HepG2 (cell line): ENCODE results near the gene CAMK2G. TPM values are rescaled to one million over a fixed set of nuclear protein-coding genes. Genes with fewer than 3 reads are reported as not detected.

ENCODE experiments used
- ATAC-seq: fragments of 200-7000 bp; cut with Tn5 transposase; 3 replicates; pipeline ENCODE4 v1.9.1; 2020; ENCODE audit warnings: mild to moderate bottlenecking, moderate library complexity
- BruUV-seq: library from RNA; stranded (reverse); fragments of 400-500 nt; replicated peaks from 2 replicates; lab custom pipeline; 2021; lab: Mats Ljungman, UMichigan
- CTCF ChIA-PET: fragments of 300-600 bp; formaldehyde crosslinking; extraction: SDS; loops from one replicate; lab custom pipeline; 2021; ENCODE audit warnings: low total read pairs, inconsistent platforms, low intra/inter-chr PET ratio; lab: Yijun Ruan, JAX
- POLR2A ChIA-PET: fragments of 350-600 bp; sonication (Branson Sonifier 250); formaldehyde crosslinking; loops from one replicate; lab custom pipeline; 2020; ENCODE audit warnings: antibody characterized with exemption, inconsistent platforms; lab: Yijun Ruan, JAX
- DNase-seq: peaks from one replicate; pipeline ENCODE4 v3.0.0-alpha.2; 2015; ENCODE audit warnings: low spot score
- FAIRE-seq: peaks from 3 replicates; lab custom pipeline; 2011; peaks lifted over from hg19 to GRCh38; lab: Jason Lieb, UNC
- H2AFZ ChIP-seq: one replicate; pipeline ENCODE4 v1.6.1; 2011; ENCODE audit warnings: low read length, inconsistent platforms
- H3K27ac ChIP-seq: fragments of 300-600 bp; 3 replicates; pipeline ENCODE4 v1.8.0; 2011; ENCODE audit warnings: mixed run types, mild to moderate bottlenecking, mixed read lengths, low read length, inconsistent platforms; ENCODE audit not compliant: insufficient read depth; ENCODE audit errors: extremely low read length
- H3K27me3 ChIP-seq, 2 experiments: fragments of 200-600 bp in 1 of 2; 2 replicates in 1 of 2; 3 replicates in 1 of 2; pipeline versions ENCODE4 v1.6.0 to v1.8.0; 2011; ENCODE audit warnings: low read length in 2 of 2, mild to moderate bottlenecking in 2 of 2, moderate library complexity in 2 of 2, inconsistent platforms in 1 of 2; ENCODE audit not compliant: insufficient read depth in 2 of 2, control insufficient read depth in 1 of 2
- H3K36me3 ChIP-seq, 2 experiments: fragments of 200-600 bp in 1 of 2; replicated peaks in 1 of 2; 2 replicates in 1 of 2; 3 replicates in 1 of 2; pipeline versions ENCODE4 v1.5.1 to v1.8.0; 2011; ENCODE audit warnings: low read length in 2 of 2, inconsistent platforms in 1 of 2; ENCODE audit not compliant: insufficient read depth in 2 of 2, control insufficient read depth in 1 of 2
- H3K4me1 ChIP-seq: 2 replicates; pipeline ENCODE4 v1.5.1; 2012; ENCODE audit warnings: low read length, inconsistent platforms; ENCODE audit not compliant: insufficient read depth
- H3K4me2 ChIP-seq: 2 replicates; pipeline ENCODE4 v1.6.0; 2011; ENCODE audit warnings: low read depth, low read length, inconsistent platforms
- H3K4me3 ChIP-seq, 3 experiments: fragments of 200-600 bp in 1 of 3; sonication (generic), shearing (Covaris generic) in 1 of 3; replicated peaks in 1 of 3; 2 replicates each; pipeline ENCODE4 v1.5.1; 2011 to 2016; ENCODE audit warnings: low read length in 3 of 3, inconsistent platforms in 2 of 3, low read depth in 2 of 3, mild to moderate bottlenecking in 2 of 3, control low read depth in 1 of 3, mixed read lengths in 1 of 3; ENCODE audit not compliant: insufficient read depth in 1 of 3
- H3K79me2 ChIP-seq: one replicate; pipeline ENCODE4 v1.6.1; 2011; ENCODE audit warnings: low read length, inconsistent platforms; ENCODE audit not compliant: insufficient read depth
- H3K9ac ChIP-seq: 2 replicates; pipeline ENCODE4 v1.6.0; 2011; ENCODE audit warnings: mild to moderate bottlenecking, low read depth, low read length, inconsistent platforms; ENCODE audit not compliant: insufficient read depth
- H3K9me3 ChIP-seq: 2 replicates; pipeline ENCODE4 v1.5.1; 2012; ENCODE audit warnings: mild to moderate bottlenecking, low read length
- H4K20me1 ChIP-seq: 2 replicates; pipeline ENCODE4 v1.6.0; 2011; ENCODE audit warnings: inconsistent platforms, mild to moderate bottlenecking, low read length, moderate library complexity; ENCODE audit not compliant: insufficient read depth
- GATAD1 ChIP-seq: IDR thresholded peaks from 2 replicates; pipeline ENCODE4 v1.6.1; 2016; ENCODE audit warnings: missing genetic modification reagents, missing compliant biosample characterization
- IKZF1 ChIP-seq: fragments of 450-650 bp; IDR thresholded peaks from 2 replicates; pipeline ENCODE4 v1.7.1; 2016
- ISL2 ChIP-seq: sonication (generic); formaldehyde crosslinking; IDR thresholded peaks from 2 replicates; pipeline ENCODE4 v1.5.0; 2020; ENCODE audit warnings: missing genetic modification reagents
- JUND ChIP-seq: sonication (generic); formaldehyde crosslinking; IDR thresholded peaks from 2 replicates; pipeline ENCODE4 v1.8.0; 2022; ENCODE audit warnings: mild to moderate bottlenecking, missing genetic modification reagents
- MEIS2 ChIP-seq: sonication (generic); formaldehyde crosslinking; IDR thresholded peaks from 2 replicates; pipeline ENCODE4 v1.9.0; 2021; ENCODE audit warnings: mild to moderate bottlenecking, missing genetic modification reagents
- SCMH1 ChIP-seq: sonication (generic); formaldehyde crosslinking; IDR thresholded peaks from 2 replicates; pipeline ENCODE4 v1.9.0; 2021; ENCODE audit warnings: missing genetic modification reagents, mild to moderate bottlenecking, borderline replicate concordance
- SIX4 ChIP-seq: sonication (generic); formaldehyde crosslinking; IDR thresholded peaks from 2 replicates; pipeline ENCODE4 v1.4.0; 2020; ENCODE audit warnings: missing genetic modification reagents
- SMYD3 ChIP-seq: sonication (generic); formaldehyde crosslinking; IDR thresholded peaks from 2 replicates; pipeline ENCODE4 v1.8.1; 2023; ENCODE audit warnings: mild to moderate bottlenecking, missing genetic modification reagents
- ZNF331 ChIP-seq: sonication (generic); formaldehyde crosslinking; IDR thresholded peaks from 2 replicates; pipeline ENCODE4 v1.4.0; 2020; ENCODE audit warnings: missing genetic modification reagents
- ZNF432 ChIP-seq: sonication (generic); formaldehyde crosslinking; IDR thresholded peaks from 2 replicates; pipeline ENCODE4 v1.5.0; 2020; ENCODE audit warnings: missing genetic modification reagents, mild to moderate bottlenecking, borderline replicate concordance
- ZNF512 ChIP-seq: sonication (generic); formaldehyde crosslinking; IDR thresholded peaks from 2 replicates; pipeline ENCODE4 v1.4.0; 2020; ENCODE audit warnings: mild to moderate bottlenecking, missing genetic modification reagents
- ZNF879 ChIP-seq: sonication (generic); formaldehyde crosslinking; IDR thresholded peaks from 2 replicates; pipeline ENCODE4 v1.8.1; 2023; ENCODE audit warnings: missing genetic modification reagents
- ZSCAN21 ChIP-seq: sonication (generic); formaldehyde crosslinking; IDR thresholded peaks from 2 replicates; pipeline ENCODE4 v1.8.0; 2022; ENCODE audit warnings: mild to moderate bottlenecking, missing genetic modification reagents, moderate library complexity, borderline replicate concordance
- WGBS: methylation state at CpG from one replicate; pipeline ENCODE4 v1.1.6; 2017; ENCODE audit warnings: low lambda C conversion rate; 5-methylcytosine and 5-hydroxymethylcytosine counted together
- in situ Hi-C: cut with HindIII; loops from 2 replicates; pipeline ENCODE4 v1.10.0; 2017; ENCODE audit warnings: low pct_unique_long_range_greater_than_20kb; ENCODE audit not compliant: extremely low pct_ligation_motif_present
- intact Hi-C: fragments of 100-400 bp; cut with micrococcal nuclease; formaldehyde crosslinking; loops from one replicate; pipeline ENCODE4 v1.10.0; 2022; ENCODE audit not compliant: unreplicated experiment
- polyA plus RNA-seq, 8 experiments: library from polyadenylated mRNA; depleted of rRNA in 3 of 8; stranded (reverse) in 7 of 8; unstranded in 1 of 8; fragments of >200 nt; fragmentation: Illumina TruSeq in 4 of 8; extraction: Trizol in 4 of 8; gene quantifications; 2 replicates each; pipeline versions ENCODE4 v1.2.1 to v1.2.3, GENCODE V29; 2011 to 2016; ENCODE audit warnings: low read depth in 4 of 8, missing spikeins in 1 of 8, mixed read lengths in 1 of 8; ENCODE audit not compliant: insufficient read depth in 1 of 8
- total RNA-seq, 5 experiments: library from RNA; depleted of rRNA; stranded (reverse); fragments of >200 nt; fragmentation: Illumina TruSeq; extraction: Trizol; gene quantifications; 2 replicates each; pipeline ENCODE4 v1.2.3, GENCODE V29; 2016; ENCODE audit warnings: low read depth in 1 of 5
- TF ChIP-seq, protein P1 (sequence below): sonication (generic); formaldehyde crosslinking; IDR thresholded peaks from 2 replicates; pipeline ENCODE4 v1.8.0; 2023; ENCODE audit warnings: mild to moderate bottlenecking, missing genetic modification reagents

The CAMK2G gene
- total and polyA plus RNA-seq, 2 of the 13 experiments (the other 11 are each of a cell fraction or from before 2014, with no cell fraction given) = 15.9 to 18.8 TPM

DNA sequence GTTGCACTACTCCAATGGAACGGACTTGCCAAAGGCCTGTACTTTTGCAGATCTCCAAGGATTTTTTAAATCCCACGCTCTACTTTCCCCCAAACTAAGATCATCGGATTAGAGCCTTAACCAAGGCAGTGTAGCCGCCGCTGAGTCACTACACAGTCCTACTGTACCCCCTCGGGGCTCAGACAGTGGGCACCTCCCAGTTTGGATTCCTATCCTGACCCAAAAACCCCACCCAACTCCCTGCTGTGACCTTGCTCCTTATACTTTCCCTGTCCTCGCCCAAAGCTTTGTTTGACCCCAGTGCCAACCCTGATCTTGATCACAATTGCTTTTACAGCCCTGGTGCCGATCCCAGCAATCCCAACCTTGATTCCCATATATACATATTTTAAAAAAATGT, 19.1 kb upstream of the CAMK2G start:
- no peak for DNase-seq
- Histone ChIP-seq H3K4me2 (no peak overlapping the region), H3K4me1 (peaks cover 23% of the 10 kb centered on the region), H3K36me3 (no peaks in the 10 kb centered on the region), H3K79me2 (no peaks in the 10 kb centered on the region), H3K9me3 (no peaks in the 10 kb centered on the region), H3K27ac (no peak overlapping the region), H4K20me1 (no peaks in the 10 kb centered on the region), H3K9ac (no peak overlapping the region), H3K27me3 (peaks cover 2 to 4% of the 10 kb centered on the region in 2 experiments; a peak in 2 of 5 replicates), H2AFZ (no peak overlapping the region), H3K4me3 (no peak overlapping the region)
- no peak for ATAC-seq
- 47% methylated on average over 8 of the region's 8 CpGs for WGBS
- no TSS peak for BruUV-seq
- TF ChIP-seq ZNF331 (CRISPR knock-in tag) = no peak
- TF ChIP-seq ZNF879 (CRISPR knock-in tag) = no peak
- TF ChIP-seq ISL2 (CRISPR knock-in tag) = no peak
- no peak for TF ChIP-seq ZSCAN21 (CRISPR knock-in tag)
- no peak for TF ChIP-seq SIX4 (CRISPR knock-in tag)
- TF ChIP-seq ZNF432 (CRISPR knock-in tag) = no peak
- no peak for TF ChIP-seq MEIS2 (CRISPR knock-in tag)
- TF ChIP-seq SCMH1 (CRISPR knock-in tag) = no peak
- no peak for TF ChIP-seq ZNF512
- no peak for TF ChIP-seq JUND (CRISPR knock-in tag)
- TF ChIP-seq GATAD1 = no peak
- TF ChIP-seq, protein P1, sequence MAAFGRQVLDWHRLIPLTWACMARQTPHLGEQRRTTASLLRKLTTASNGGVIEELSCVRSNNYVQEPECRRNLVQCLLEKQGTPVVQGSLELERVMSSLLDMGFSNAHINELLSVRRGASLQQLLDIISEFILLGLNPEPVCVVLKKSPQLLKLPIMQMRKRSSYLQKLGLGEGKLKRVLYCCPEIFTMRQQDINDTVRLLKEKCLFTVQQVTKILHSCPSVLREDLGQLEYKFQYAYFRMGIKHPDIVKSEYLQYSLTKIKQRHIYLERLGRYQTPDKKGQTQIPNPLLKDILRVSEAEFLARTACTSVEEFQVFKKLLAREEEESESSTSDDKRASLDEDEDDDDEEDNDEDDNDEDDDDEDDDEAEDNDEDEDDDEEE (CRISPR knock-in tag) = no peak
- no peak for TF ChIP-seq SMYD3 (CRISPR knock-in tag)
- no peak for TF ChIP-seq IKZF1
- ChIA-PET POLR2A (no interaction called here), CTCF (no interaction called here)
- FAIRE-seq = no peak
- intact Hi-C loops = no loop called here
- in situ Hi-C loops = no loop called here
